ENCODE measurements around the gene TACC3.

TACC3 gene

GRCh38 chr4:1723131-1723801 lies 1.9 kb downstream of the TACC3 start:
- DNase-seq (ENCODE audit: low read depth) = no peak

- no peak for DNase-seq (ENCODE audit: low read depth)
Observed at GRCh38 chr4:1725521-1725920, 4.2 kb downstream of the TACC3 start.

- DNase-seq (ENCODE audit: low read depth) = no peak
Observed at GRCh38 chr4:1726146-1726934, 5.0 kb downstream of the TACC3 start.

- DNase-seq (ENCODE audit: low read depth) = no peak
Observed at GRCh38 chr4:1727117-1728031, 6.1 kb downstream of the TACC3 start.

- no peak for DNase-seq (ENCODE audit: low read depth)
Observed at GRCh38 chr4:1728061-1728980, 7.0 kb downstream of the TACC3 start.

GRCh38 chr4:1730532-1731135 lies 9.3 kb downstream of the TACC3 start:
- DNase-seq (ENCODE audit: low read depth) = no peak

GRCh38 chr4:1731180-1731579 lies 9.9 kb downstream of the TACC3 start:
- DNase-seq (ENCODE audit: low read depth) = no peak

- no peak for DNase-seq (ENCODE audit: low read depth)
Observed at GRCh38 chr4:1732911-1733310, 11.6 kb downstream of the TACC3 start.

GRCh38 chr4:1735215-1735614 lies 13.9 kb downstream of the TACC3 start:
- no peak for DNase-seq (ENCODE audit: low read depth)

- DNase-seq (ENCODE audit: low read depth) = no peak
Observed at GRCh38 chr4:1736812-1737211, 15.5 kb downstream of the TACC3 start.

- no peak for DNase-seq (ENCODE audit: low read depth)
Observed at GRCh38 chr4:1737666-1738065, 16.3 kb downstream of the TACC3 start.

- DNase-seq (ENCODE audit: low read depth) = no peak
Observed at GRCh38 chr4:1738410-1738809, 17.1 kb downstream of the TACC3 start.

GRCh38 chr4:1739358-1739757 lies 18.0 kb downstream of the TACC3 start:
- DNase-seq (ENCODE audit: low read depth) = no peak

- no peak for DNase-seq (ENCODE audit: low read depth)
Observed at GRCh38 chr4:1740021-1740545, 18.8 kb downstream of the TACC3 start.

GRCh38 chr4:1741208-1741607 lies 19.9 kb downstream of the TACC3 start:
- no peak for DNase-seq (ENCODE audit: low read depth)

- DNase-seq (ENCODE audit: low read depth) = no peak
Observed at GRCh38 chr4:1743551-1743950, 22.2 kb downstream of the TACC3 start.

- no peak for DNase-seq (ENCODE audit: low read depth)
Observed at GRCh38 chr4:1743975-1744374, 22.7 kb downstream of the TACC3 start.

GRCh38 chr4:1744552-1744951 lies 23.2 kb downstream of the TACC3 start:
- DNase-seq (ENCODE audit: low read depth) = no peak

- no peak for DNase-seq (ENCODE audit: low read depth)
Observed at GRCh38 chr4:1745165-1745564, 23.8 kb downstream of the TACC3 start.

GRCh38 chr4:1745697-1746096 lies 24.4 kb downstream of the TACC3 start:
- DNase-seq (ENCODE audit: low read depth) = no peak

- DNase-seq (ENCODE audit: low read depth) = no peak
Observed at GRCh38 chr4:1746265-1746691, 25.0 kb downstream of the TACC3 start.

Measured in HS-27A (cell line).